Skeletal muscle cell (primary cell): ENCODE data around the gene RASIP1.
A peak's percentile ranks its signal among the peaks of the same experiment; 100 is the strongest.
"Not testable (repeated sequence)": the region's sequence is repeated elsewhere in the genome, so short reads cannot be mapped to it uniquely, and the experiment has no call there.

ENCODE experiments used
- DNase-seq: peaks from one replicate; pipeline ENCODE4 v3.0.0-alpha.2; 2010; ENCODE audit warnings: low read depth
- H3K4me3 ChIP-seq: 2 replicates; pipeline ENCODE4 v1.5.1; 2011; ENCODE audit warnings: low read depth, mild to moderate bottlenecking, control low read depth, low read length, moderate library complexity

RASIP1 gene

DNA sequence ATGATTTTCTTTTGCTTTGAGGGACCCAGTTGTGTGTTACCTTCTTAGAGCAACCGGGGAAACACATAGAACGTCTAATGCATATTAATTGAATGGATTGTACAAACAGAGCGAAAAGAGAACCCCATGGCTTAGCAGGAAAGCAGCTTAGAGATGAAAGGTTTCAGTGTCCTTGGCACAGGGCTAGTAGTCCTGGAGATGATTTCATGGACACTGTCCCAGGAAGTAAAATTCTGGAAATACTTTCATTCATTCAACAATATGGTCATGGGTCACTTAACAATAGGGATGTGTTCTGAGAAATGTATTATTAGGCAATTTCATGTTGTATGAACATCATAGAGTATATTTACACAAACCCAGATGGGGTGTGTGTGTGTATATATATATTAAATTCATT is 54.3 kb downstream of the RASIP1 start:
- no peak for DNase-seq
- H3K4me3 ChIP-seq: no peak overlapping the region

DNA sequence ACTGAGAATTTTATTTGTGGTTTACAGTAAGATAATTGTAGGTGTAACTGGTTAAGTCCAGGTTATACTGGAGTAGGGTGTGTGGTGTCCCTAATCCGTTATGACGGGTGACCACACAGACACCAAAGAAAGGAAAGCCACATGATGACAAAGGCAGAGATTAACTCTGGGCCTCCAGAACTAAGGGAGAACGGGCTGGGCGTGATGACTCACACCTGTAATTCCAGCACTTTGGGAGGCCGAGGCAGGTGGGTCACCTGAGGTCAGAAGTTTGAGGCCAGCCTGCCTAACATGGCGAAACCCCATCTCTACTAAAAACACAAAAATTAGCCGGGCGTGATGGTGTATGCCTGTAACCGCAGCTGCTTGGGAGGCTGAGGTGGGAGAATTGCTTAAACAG is 54.8 kb downstream of the RASIP1 start:
- no peak for DNase-seq

DNA sequence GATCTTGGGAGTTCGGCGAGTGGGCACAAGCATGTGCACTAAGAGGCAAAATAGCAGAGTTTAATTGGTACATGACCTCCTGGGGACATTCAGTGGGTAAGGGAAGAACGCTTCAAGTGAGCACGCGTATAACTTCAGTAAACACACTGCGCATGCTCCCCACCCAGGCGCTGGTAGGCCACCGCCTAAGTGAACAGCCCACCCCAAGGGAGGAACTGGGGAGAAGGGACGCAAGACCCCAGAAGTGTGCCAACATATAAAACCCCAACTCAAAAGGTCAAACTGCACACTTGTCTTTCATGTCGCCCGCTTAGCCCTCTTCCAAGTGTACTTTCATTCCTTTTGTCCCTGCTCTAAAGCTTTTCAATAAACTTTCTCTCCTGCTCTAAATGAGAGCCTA is 57.1 kb downstream of the RASIP1 start:
- H3K4me3 ChIP-seq: no peak overlapping the region
- no peak for DNase-seq

More for the DNA sequence above, 54.8 kb downstream of the RASIP1 start:
- H3K4me3 ChIP-seq: no peak overlapping the region

DNA sequence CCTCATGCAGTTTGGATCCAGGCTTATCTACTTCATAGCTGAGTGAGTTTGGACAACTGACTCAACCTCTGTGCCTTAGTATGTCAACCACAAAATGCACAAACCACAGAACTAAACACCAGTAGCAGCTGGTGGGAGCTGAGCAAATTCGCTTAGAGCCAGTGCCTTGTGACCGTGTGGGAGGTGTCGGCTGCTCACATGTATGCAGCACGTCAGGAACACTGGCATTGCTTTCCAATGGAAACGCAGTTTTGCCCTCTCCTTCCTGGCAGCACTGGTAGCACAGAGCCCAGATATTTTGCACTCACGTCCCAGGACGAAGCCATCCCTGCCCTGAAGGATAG is 59.3 kb downstream of the RASIP1 start:
- no peak overlapping the region for H3K4me3 ChIP-seq
- DNase-seq: peak; percentile 55

- no peak for DNase-seq
- no peak overlapping the region for H3K4me3 ChIP-seq
Observed at GRCh38 chr19:48680436-48681126, 59.8 kb downstream of the RASIP1 start.

DNA sequence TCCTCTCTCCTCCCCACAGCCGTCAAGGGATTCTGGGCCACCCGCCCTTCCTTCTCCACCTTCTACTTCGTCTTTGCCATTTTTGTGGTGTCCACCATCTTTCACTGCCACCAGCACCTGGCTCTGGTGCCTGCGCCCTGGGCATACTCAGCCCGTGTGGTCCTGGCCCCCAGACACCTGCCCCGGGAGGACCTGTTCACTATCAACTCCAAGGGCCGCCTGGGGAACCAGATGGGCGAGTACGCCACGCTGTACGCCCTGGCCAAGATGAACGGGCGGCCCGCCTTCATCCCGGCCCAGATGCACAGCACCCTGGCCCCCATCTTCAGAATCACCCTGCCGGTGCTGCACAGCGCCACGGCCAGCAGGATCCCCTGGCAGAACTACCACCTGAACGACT is 60.4 kb downstream of the RASIP1 start:
- DNase-seq, H3K4me3 ChIP-seq: not testable (repeated sequence)

GRCh38 chr19:48678201-48678600 is 62.2 kb downstream of the RASIP1 start:
- DNase-seq: no peak
- no peak overlapping the region for H3K4me3 ChIP-seq

DNA sequence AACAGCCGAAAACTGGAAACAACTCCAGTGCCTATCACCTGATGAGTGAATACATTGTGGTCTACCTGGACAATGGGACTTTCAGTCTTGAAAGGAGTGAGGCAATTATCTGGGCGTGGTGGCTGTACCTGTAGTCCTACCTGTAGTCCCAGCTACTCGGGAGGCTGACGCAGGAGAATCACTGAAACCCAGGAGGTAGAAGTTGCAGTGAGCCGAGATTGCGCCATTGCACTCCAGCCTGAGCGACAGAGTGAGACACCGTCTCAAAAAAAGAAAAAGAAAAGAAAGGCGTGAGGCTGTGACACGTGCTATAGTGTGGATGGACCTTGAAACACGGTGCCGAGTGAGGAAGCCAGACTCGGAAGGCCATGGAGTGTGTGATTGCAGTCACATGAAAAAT is 63.5 kb downstream of the RASIP1 start:
- DNase-seq: no peak
- H3K4me3 ChIP-seq: no peak overlapping the region

GRCh38 chr19:48676487-48676886 is 63.9 kb downstream of the RASIP1 start:
- DNase-seq: no peak
- no peak overlapping the region for H3K4me3 ChIP-seq

DNA sequence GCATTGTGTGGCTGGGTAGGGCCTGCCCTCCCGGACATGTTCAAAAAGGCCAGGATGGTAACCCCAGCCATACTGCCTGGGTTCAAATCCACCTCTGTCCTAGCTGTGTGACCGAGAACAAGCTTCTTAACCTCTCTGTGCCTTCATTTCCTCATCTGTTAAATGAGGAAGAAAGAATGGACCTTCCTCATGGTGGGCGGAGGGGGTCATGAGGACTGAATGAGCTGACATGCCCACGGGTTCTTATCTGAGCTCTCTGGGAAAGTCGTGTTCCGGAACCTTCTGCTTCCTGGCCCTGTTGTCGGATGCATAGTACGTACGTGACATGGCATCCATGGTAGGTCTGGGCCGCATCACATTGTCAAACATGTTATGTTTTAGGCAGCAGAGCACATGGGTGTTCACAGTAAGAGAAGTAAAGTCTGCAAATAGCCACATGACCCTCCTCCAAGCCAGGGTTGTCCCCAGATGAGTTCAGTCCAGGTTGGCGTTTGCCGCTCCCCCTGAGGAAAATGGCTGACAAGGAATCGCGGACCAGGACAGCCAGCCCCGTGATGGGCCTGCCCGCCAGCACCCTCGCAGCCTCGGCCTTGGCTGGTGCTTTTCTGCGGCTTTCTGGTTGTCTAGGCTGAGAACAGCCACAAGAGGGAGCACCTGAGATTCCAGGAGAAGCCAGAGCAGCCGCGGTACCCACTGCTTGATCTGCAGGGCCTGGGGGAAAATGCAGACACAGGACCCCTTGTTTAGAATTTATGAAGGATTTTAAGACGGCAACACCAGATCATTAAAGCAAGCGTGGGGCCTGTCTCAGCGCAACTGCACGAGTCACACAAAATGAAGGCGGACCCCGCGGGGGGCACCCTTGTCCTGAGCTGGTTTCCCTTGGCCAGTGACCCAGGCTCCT is 65.2 kb downstream of the RASIP1 start:
- DNase-seq: no peak
- no peak overlapping the region for H3K4me3 ChIP-seq

DNA sequence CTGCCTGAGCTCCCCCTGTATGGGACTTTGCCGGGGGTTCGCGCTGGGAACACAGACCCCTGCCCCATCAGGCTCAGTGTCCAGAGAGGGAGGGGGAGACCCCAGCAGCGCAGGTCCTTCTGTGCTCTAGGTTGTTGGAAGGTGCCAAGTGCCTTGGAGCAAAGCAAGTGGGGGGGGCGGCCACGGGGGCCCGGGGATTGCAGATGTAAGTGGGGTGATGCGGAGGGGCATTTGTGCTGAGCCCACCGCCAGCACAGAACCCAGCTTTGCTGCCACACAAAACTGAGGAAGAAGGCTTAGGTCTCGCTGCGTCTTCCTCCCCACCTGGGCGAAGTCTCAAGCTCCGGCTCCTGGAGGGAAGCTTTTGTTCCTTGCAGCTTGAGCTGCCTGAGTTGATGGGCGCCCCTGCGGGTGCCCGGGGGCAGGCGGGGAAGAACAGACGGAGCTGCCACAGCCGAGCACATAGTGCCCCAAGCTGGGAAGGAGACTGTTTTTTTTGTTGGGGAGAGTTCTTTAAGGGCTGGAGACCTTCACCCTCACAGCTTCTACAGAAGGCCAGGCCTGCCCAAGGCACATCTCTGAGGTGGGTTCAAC is 66.1 kb downstream of the RASIP1 start:
- no peak overlapping the region for H3K4me3 ChIP-seq
- no peak for DNase-seq

DNA sequence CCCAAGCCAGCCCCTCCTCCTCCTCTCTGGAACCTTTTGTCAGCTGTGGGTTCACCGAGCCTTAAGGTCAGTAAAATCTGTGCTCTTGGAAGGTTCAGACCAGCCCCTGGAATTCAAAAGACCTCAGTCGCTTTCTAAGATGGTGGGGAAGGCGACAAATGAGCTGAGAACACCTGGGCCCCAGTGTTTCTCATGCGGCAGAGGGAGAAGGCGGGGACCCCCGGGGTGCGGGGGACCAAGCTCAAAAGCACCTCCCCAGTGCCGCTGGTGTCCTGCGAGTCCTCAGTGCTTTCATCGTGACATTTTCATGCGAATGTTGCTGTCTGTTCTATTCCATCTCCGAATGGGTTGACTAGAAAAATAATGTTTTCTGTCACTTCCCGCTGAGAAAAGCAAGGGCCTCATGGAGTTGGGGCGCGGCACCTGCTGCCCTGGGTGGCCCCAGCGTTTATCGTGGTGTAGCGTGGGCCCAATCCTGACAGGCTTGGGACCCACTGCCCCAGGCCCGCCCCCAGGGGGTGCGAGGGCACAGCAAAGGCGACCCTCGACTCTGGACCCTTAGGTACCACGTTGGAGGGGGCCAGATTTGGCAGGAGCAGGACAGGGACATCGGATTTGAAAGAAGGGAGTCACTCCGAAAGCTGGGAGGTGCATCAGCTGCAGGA is 66.8 kb downstream of the RASIP1 start:
- DNase-seq: no peak
- H3K4me3 ChIP-seq: no peak overlapping the region

DNA sequence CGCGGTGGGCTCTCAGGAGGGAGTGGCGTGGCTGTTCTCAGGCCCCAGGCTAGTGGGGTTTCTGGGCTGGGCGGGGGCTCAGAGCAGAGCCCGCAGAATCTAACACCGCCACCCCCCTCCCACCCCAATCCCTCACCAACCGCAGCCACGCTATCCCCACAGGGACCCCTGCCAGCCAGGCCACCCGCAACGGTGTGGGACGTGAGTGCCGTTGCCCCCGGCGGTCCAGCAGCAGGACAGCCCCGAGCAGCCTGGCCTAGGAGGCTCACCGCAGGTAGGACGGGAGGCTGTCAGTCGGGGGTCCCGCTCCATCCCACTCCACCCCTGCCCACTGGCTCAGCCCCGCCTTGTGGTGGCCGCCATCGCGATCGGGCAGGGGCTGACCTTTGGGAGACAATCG is 67.4 kb downstream of the RASIP1 start, which contains the start of gene NTN5:
Gene NTN5 (minus strand): TSS at position 24 of the 400 bp plus-strand sequence. CDS start 2,031 bp downstream, outside the sequence.
- no peak within 1 kb of the TSS for H3K4me3 ChIP-seq
- DNase-seq: no peak

GRCh38 chr19:48671446-48671995 is 68.9 kb downstream of the RASIP1 start:
- H3K4me3 ChIP-seq: no peak overlapping the region
- DNase-seq: no peak

GRCh38 chr19:48670699-48671445 is 69.5 kb downstream of the RASIP1 start:
- DNase-seq: no peak
- no peak overlapping the region for H3K4me3 ChIP-seq
